Measurements from ENCODE around the gene PRRC2C. TPM values are rescaled to one million over a fixed set of nuclear protein-coding genes. Genes with fewer than 3 reads are reported as not detected.

The PRRC2C gene
- total RNA-seq, 1 experiment from 2014 or later = 267 TPM

DNA sequence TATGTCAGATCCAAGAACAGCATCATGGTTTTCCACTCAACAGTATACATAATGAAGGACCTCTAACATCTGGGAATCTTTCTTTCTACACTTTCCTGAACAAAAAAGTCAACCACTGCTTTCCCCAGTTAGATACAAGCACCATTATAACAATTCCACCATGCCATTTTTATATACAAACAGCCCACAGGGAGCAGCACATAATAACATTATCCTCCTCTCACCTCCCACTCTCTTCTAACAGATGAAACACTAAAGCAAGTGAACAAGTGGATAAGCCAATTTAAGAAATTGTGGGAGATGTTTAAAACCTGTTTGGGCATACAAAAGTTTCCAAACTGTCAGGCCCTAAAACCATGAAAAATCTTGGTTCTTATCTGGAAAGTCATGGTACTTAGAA lies 29.4 kb upstream of the PRRC2C start:
- H2BK15ac ChIP-seq (ENCODE audit: low read depth, low read length) = no peak overlapping the region
- no peaks in the 10 kb centered on the region for H3K79me2 ChIP-seq (ENCODE audit: insufficient read depth, low read length)
- TF ChIP-seq, protein P1, sequence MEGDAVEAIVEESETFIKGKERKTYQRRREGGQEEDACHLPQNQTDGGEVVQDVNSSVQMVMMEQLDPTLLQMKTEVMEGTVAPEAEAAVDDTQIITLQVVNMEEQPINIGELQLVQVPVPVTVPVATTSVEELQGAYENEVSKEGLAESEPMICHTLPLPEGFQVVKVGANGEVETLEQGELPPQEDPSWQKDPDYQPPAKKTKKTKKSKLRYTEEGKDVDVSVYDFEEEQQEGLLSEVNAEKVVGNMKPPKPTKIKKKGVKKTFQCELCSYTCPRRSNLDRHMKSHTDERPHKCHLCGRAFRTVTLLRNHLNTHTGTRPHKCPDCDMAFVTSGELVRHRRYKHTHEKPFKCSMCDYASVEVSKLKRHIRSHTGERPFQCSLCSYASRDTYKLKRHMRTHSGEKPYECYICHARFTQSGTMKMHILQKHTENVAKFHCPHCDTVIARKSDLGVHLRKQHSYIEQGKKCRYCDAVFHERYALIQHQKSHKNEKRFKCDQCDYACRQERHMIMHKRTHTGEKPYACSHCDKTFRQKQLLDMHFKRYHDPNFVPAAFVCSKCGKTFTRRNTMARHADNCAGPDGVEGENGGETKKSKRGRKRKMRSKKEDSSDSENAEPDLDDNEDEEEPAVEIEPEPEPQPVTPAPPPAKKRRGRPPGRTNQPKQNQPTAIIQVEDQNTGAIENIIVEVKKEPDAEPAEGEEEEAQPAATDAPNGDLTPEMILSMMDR (conservative IDR thresholded peaks at IDR 0.05) = no peak
- H3K4me2 ChIP-seq (ENCODE audit: insufficient read depth, insufficient read length, low read length) = no peak overlapping the region
- no peak overlapping the region for H2BK5ac ChIP-seq (ENCODE audit: insufficient read length, low read length)
- no peak overlapping the region for H4K91ac ChIP-seq (ENCODE audit: insufficient read length, low read depth, low read length)
- H3K27me3 Mint-ChIP-seq (ENCODE audit: low read depth) = no peaks in the 10 kb centered on the region
- no peak overlapping the region for H2BK20ac ChIP-seq (ENCODE audit: low read depth, low read length, poor library complexity, severe bottlenecking)
- H4K5ac ChIP-seq (ENCODE audit: insufficient read length, low read depth, low read length) = no peak overlapping the region
- no peaks in the 10 kb centered on the region for H3K4me1 ChIP-seq (ENCODE audit: insufficient read depth, low read length)
- H3K27ac Mint-ChIP-seq = no peak overlapping the region; a peak in 1 of 7 replicates
- H2BK12ac ChIP-seq (ENCODE audit: insufficient read length, low read depth, low read length) = no peak overlapping the region
- H3K27ac ChIP-seq (ENCODE audit: insufficient read length, low read depth, low read length) = no peak overlapping the region
- H3T11ph ChIP-seq (ENCODE audit: low read length) = no peak overlapping the region
- H3K14ac ChIP-seq (ENCODE audit: insufficient read depth, low read length) = no peak overlapping the region
- no peak for DNase-seq
- no peak overlapping the region for H3K23ac ChIP-seq (ENCODE audit: insufficient read length, low read depth, low read length)
- H4K20me1 ChIP-seq (ENCODE audit: control insufficient read depth, insufficient read depth, insufficient read length) = no peaks in the 10 kb centered on the region
- H4K8ac ChIP-seq (replicated peaks; ENCODE audit: insufficient read length, low read depth, low read length) = no peak overlapping the region
- H3K4me1 Mint-ChIP-seq = no peaks in the 10 kb centered on the region
- no peak overlapping the region for H2BK120ac ChIP-seq (ENCODE audit: low read depth, low read length, poor library complexity, severe bottlenecking)
- H3K56ac ChIP-seq (ENCODE audit: insufficient read length, low read depth, low read length) = no peak overlapping the region
- H3K4me3 Mint-ChIP-seq = no peak overlapping the region
- no peak overlapping the region for H3K4ac ChIP-seq (ENCODE audit: low read depth, low read length)
- no peak overlapping the region for H2AFZ ChIP-seq (ENCODE audit: low read length)
- no peaks in the 10 kb centered on the region for H3K9me3 ChIP-seq (ENCODE audit: control insufficient read depth, low read depth, low read length)
- H3K36me3 Mint-ChIP-seq (ENCODE audit: insufficient read depth in 1 of 3, low read depth in 3 of 3) = no peaks in the 10 kb centered on the region; a peak in 1 of 7 replicates
- H2AK5ac ChIP-seq (ENCODE audit: insufficient read length, low read length) = no peak overlapping the region
- H3K23me2 ChIP-seq (ENCODE audit: insufficient read length, low read depth, low read length, poor library complexity, severe bottlenecking) = no peaks in the 10 kb centered on the region
- H3K27me3 ChIP-seq (ENCODE audit: insufficient read depth, low read length) = no peaks in the 10 kb centered on the region
- peaks cover 3 to 4% of the 10 kb centered on the region in 2 experiments; a peak in 3 of 5 replicates for H3K9me3 Mint-ChIP-seq
- no peak overlapping the region for H3K9ac ChIP-seq (ENCODE audit: extremely low read depth, insufficient read length, low read length)
- H3K18ac ChIP-seq (ENCODE audit: insufficient read length, low read depth, low read length) = no peak overlapping the region
- H3K79me1 ChIP-seq (ENCODE audit: insufficient read depth, low read depth, low read length, poor library complexity, severe bottlenecking) = no peaks in the 10 kb centered on the region
